ENCODE measurements around the gene SETBP1. TPM values are rescaled to one million over a fixed set of nuclear protein-coding genes. Genes with fewer than 3 reads are reported as not detected.
A peak's percentile ranks its signal among the peaks of the same experiment; 100 is the strongest.

The SETBP1 gene
- total and polyA plus RNA-seq, 2 of the 4 experiments (the other 2 are of a cell fraction): 0.19 to 0.36 TPM

DNA sequence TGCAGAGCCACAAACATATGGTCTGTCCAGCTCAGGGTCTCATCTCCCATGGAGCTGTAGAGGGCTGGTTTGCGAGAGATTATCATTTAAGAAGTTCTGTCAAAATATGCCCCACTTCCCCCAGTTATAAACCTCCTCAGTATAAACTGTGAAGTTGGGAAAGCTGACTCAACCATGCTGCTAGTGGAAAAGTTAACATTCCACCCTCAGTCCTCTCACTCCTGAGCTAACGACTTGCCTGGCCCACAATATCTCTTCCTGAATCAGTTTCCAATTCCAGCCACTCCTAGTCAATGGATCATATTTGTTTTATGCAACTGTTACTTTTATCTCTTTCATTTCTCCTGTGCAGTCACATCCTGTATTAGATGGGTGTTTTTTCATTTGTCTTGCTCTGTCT, 326.2 kb downstream of the SETBP1 start:
- Histone ChIP-seq H2AK5ac (ENCODE audit: low read depth, low read length) (peak overlapping the region; percentile 49; the same call in 1 of the 2 replicates), H3K9me1 (ENCODE audit: insufficient read depth, low read length) (peaks cover 3% of the 10 kb centered on the region; the same call in 1 of the 2 replicates), H4K20me1 (ENCODE audit: insufficient read depth, low read length) (no peaks in the 10 kb centered on the region), H3K9me3 (ENCODE audit: control insufficient read depth, insufficient read depth, low read length) (no peaks in the 10 kb centered on the region), H4K91ac (ENCODE audit: insufficient read depth, low read depth, low read length) (no peak overlapping the region), H2BK5ac (ENCODE audit: low read depth, low read length, poor library complexity, severe bottlenecking) (no peak overlapping the region), H3K56ac (ENCODE audit: extremely low read depth, insufficient read depth, low read length) (no peak overlapping the region), H2BK20ac (ENCODE audit: low read depth, low read length) (no peak overlapping the region), H3K4ac (ENCODE audit: low read depth, low read length) (no peak overlapping the region), H2BK15ac (ENCODE audit: low read depth, low read length) (no peak overlapping the region), H3K79me1 (ENCODE audit: low read depth in 1 of 2, low read length in 2 of 2) (no peaks in the 10 kb centered on the region), H3K36me3 (ENCODE audit: control insufficient read depth, insufficient read depth, low read length) (no peaks in the 10 kb centered on the region), H2AFZ (replicated peaks; ENCODE audit: low read length, poor library complexity) (no peak overlapping the region), H3K4me1 (ENCODE audit: control insufficient read depth, insufficient read depth, low read length) (peaks cover 2% of the 10 kb centered on the region; the same call in 1 of the 2 replicates), H3K18ac (ENCODE audit: low read depth, low read length) (no peak overlapping the region), H3K4me3 (ENCODE audit: insufficient read depth, low read depth, low read length) (no peak overlapping the region), H4K5ac (ENCODE audit: low read depth, low read length) (no peak overlapping the region), H4K8ac (ENCODE audit: low read depth in 2 of 2, low read length in 2 of 2) (no peak overlapping the region), H3K9ac (ENCODE audit: low read depth, low read length) (no peak overlapping the region), H2BK120ac (ENCODE audit: low read depth, low read length) (no peak overlapping the region), H2AK9ac (replicated peaks; ENCODE audit: low read depth, low read length, poor library complexity) (no peak overlapping the region), H3K4me2 (ENCODE audit: low read depth, low read length) (no peak overlapping the region), H3K23ac (ENCODE audit: low read depth, low read length) (no peak overlapping the region), H3K27ac (ENCODE audit: insufficient read depth, low read length) (no peak overlapping the region), H3K14ac (replicated peaks; ENCODE audit: low read depth, low read length) (no peak overlapping the region), H3K27me3 (ENCODE audit: control insufficient read depth, insufficient read depth, low read length) (no peaks in the 10 kb centered on the region)
- ATAC-seq (ENCODE audit: low read depth) (peak; percentile 88), DNase-seq (peak; percentile 53)
- POLR2A ChIA-PET (ENCODE audit: unreplicated experiment): no interaction called here
- TF ChIP-seq BHLHE40 (IDR thresholded peaks at IDR 0.05; ENCODE audit: low read depth, low read length): no peak
- no peak for TF ChIP-seq CHD1 (IDR thresholded peaks at IDR 0.05; ENCODE audit: low read depth, low read length)
- TF ChIP-seq RAD21 (IDR thresholded peaks at IDR 0.05; ENCODE audit: low read length): no peak
- TF ChIP-seq MAFK (IDR thresholded peaks at IDR 0.05; ENCODE audit: low read depth, low read length): no peak
- TF ChIP-seq, protein P1, sequence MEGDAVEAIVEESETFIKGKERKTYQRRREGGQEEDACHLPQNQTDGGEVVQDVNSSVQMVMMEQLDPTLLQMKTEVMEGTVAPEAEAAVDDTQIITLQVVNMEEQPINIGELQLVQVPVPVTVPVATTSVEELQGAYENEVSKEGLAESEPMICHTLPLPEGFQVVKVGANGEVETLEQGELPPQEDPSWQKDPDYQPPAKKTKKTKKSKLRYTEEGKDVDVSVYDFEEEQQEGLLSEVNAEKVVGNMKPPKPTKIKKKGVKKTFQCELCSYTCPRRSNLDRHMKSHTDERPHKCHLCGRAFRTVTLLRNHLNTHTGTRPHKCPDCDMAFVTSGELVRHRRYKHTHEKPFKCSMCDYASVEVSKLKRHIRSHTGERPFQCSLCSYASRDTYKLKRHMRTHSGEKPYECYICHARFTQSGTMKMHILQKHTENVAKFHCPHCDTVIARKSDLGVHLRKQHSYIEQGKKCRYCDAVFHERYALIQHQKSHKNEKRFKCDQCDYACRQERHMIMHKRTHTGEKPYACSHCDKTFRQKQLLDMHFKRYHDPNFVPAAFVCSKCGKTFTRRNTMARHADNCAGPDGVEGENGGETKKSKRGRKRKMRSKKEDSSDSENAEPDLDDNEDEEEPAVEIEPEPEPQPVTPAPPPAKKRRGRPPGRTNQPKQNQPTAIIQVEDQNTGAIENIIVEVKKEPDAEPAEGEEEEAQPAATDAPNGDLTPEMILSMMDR (conservative IDR thresholded peaks at IDR 0.05; ENCODE audit: low read depth, low read length): no peak
- TF ChIP-seq MAZ (IDR thresholded peaks at IDR 0.05; ENCODE audit: borderline replicate concordance, low read depth, low read length): no peak
- TF ChIP-seq, protein P2, sequence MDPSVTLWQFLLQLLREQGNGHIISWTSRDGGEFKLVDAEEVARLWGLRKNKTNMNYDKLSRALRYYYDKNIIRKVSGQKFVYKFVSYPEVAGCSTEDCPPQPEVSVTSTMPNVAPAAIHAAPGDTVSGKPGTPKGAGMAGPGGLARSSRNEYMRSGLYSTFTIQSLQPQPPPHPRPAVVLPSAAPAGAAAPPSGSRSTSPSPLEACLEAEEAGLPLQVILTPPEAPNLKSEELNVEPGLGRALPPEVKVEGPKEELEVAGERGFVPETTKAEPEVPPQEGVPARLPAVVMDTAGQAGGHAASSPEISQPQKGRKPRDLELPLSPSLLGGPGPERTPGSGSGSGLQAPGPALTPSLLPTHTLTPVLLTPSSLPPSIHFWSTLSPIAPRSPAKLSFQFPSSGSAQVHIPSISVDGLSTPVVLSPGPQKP (IDR thresholded peaks at IDR 0.05; ENCODE audit: borderline replicate concordance, low read depth, low read length): no peak
- no peak for TF ChIP-seq FOS (IDR thresholded peaks at IDR 0.05; ENCODE audit: low read depth, low read length)
- no peak for TF ChIP-seq RCOR1 (IDR thresholded peaks at IDR 0.05; ENCODE audit: insufficient replicate concordance, low read length)
- TF ChIP-seq, protein P3, sequence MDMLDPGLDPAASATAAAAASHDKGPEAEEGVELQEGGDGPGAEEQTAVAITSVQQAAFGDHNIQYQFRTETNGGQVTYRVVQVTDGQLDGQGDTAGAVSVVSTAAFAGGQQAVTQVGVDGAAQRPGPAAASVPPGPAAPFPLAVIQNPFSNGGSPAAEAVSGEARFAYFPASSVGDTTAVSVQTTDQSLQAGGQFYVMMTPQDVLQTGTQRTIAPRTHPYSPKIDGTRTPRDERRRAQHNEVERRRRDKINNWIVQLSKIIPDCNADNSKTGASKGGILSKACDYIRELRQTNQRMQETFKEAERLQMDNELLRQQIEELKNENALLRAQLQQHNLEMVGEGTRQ (IDR thresholded peaks at IDR 0.05; ENCODE audit: low read depth, low read length): no peak
- TF ChIP-seq POLR2A (IDR thresholded peaks at IDR 0.05; ENCODE audit: low read depth, low read length): no peak
- no peak for TF ChIP-seq NFE2L2 (IDR thresholded peaks at IDR 0.05; ENCODE audit: low read depth, low read length)
- no peak for TF ChIP-seq MXI1 (IDR thresholded peaks at IDR 0.05; ENCODE audit: borderline replicate concordance, low read depth, low read length)
- TF ChIP-seq SMC3 (IDR thresholded peaks at IDR 0.05; ENCODE audit: low read depth, low read length): no peak
- no peak for TF ChIP-seq CEBPB (IDR thresholded peaks at IDR 0.05; ENCODE audit: low read depth, low read length)
- no peak for TF ChIP-seq RFX5 (IDR thresholded peaks at IDR 0.05; ENCODE audit: low read depth, low read length)
- in situ Hi-C loops (cut with MboI; ENCODE audit: low sequenced_read_pairs) (no loop called here), dilution Hi-C loops (cut with HindIII; ENCODE audit: low sequenced_read_pairs, unreplicated experiment) (no loop called here), intact Hi-C loops (cut with micrococcal nuclease) (no loop called here)
- CTCF ChIA-PET: interaction anchor here (1.5 kb wide), 1 partner anchor 20 kb away, joined by 3 read pairs; no protein-coding TSS in a partner anchor
- no CpG with 5 or more reads among the region's 2 CpGs for WGBS, 2 experiments (ENCODE audit: extremely low coverage in 2 of 2, insufficient read length in 1 of 2)
- no TSS peak for BruUV-seq (replicated peaks)

All from IMR-90 (cell line).